ENCODE data around the gene LCN6.
"Not testable (repeated sequence)": the region's sequence is repeated elsewhere in the genome, so short reads cannot be mapped to it uniquely, and the experiment has no call there.

LCN6 gene

DNA sequence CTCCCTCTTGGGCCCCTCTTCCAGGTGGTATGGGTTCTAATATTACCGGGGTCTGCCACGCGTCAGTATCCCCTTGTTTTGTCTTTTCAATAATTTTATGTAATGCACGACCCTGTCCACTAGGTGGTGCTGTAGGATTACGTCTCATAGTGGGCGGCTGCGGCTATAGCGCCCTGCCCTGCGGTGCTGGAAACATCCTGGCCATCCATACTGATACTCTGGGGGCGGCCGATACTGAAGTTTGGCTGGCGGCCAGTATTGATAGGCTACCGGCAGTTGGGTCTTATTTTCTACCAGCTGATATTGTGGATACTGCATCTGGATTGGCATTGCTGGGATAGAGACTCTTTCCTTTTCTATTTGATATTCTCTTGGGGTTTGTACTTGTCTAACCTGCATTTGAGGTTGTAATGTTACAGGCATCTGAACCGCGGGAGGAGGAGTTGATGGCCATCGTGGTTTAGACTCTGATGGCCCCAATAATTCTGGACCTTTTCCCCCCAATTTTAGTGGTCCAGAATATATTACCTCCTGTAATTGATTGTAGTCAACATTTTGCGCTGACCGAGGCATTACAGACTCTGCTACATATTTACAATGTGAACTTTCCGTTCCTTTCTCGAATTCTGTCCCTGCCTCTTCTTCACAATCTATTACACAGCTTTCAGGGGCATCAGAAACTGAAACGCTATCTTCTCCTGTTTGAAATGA lies 39.5 kb upstream of the LCN6 start:
- no peak overlapping the region for H3K4me3 Mint-ChIP-seq
- H3K27ac Mint-ChIP-seq: no peak overlapping the region
- H3K27me3 Mint-ChIP-seq: peaks cover 9% of the 10 kb centered on the region
- no peaks in the 10 kb centered on the region for H3K9me3 Mint-ChIP-seq
- DNase-seq: peak; percentile 79
- H3K4me1 Mint-ChIP-seq: peaks cover 38% of the 10 kb centered on the region
- CTCF ChIA-PET: interaction anchor here (0.9 to 4.1 kb wide), 10 partner anchors 10 to 279 kb away, joined by 3 to 28 read pairs (median 4); partner anchors contain the start of gene LCN15
- H3K36me3 Mint-ChIP-seq: no peaks in the 10 kb centered on the region

DNA sequence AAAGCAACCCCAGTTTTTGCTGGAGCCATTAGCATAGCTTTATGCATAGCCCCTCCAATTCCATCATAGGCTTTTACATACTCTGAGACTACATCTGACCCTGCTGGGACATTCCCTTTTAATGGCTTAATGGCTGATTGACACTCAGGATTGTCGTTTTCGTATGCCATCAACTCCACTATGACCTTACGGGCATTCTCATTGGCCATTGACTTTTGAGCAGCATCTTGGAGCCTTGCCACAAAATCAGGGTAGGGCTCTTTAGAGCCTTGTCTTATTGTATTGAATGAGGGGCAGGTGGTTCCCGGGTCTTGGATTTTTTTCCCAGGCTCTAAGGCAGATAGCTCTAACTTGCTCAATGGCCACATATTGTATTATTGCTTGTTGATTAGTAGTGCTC lies 38.7 kb upstream of the LCN6 start:
- not testable (repeated sequence) for DNase-seq, H3K36me3 Mint-ChIP-seq, H3K27ac Mint-ChIP-seq, H3K27me3 Mint-ChIP-seq, H3K9me3 Mint-ChIP-seq, H3K4me3 Mint-ChIP-seq
- peaks cover 32% of the 10 kb centered on the region for H3K4me1 Mint-ChIP-seq
- CTCF ChIA-PET: interaction anchor here (0.9 to 4.1 kb wide), 8 partner anchors 9 to 280 kb away, joined by 3 to 28 read pairs (median 4); no protein-coding TSS in a partner anchor

GRCh38 chr9:136786451-136786850 lies 38.1 kb upstream of the LCN6 start:
- no peak overlapping the region for H3K27ac Mint-ChIP-seq
- H3K4me1 Mint-ChIP-seq: peaks cover 29% of the 10 kb centered on the region
- no peak overlapping the region for H3K4me3 Mint-ChIP-seq
- no peaks in the 10 kb centered on the region for H3K9me3 Mint-ChIP-seq
- H3K36me3 Mint-ChIP-seq: no peaks in the 10 kb centered on the region
- CTCF ChIA-PET: interaction anchor here (0.9 to 4.1 kb wide), 8 partner anchors 9 to 281 kb away, joined by 3 to 28 read pairs (median 4); no protein-coding TSS in a partner anchor
- DNase-seq: no peak
- H3K27me3 Mint-ChIP-seq: peaks cover 10% of the 10 kb centered on the region

DNA sequence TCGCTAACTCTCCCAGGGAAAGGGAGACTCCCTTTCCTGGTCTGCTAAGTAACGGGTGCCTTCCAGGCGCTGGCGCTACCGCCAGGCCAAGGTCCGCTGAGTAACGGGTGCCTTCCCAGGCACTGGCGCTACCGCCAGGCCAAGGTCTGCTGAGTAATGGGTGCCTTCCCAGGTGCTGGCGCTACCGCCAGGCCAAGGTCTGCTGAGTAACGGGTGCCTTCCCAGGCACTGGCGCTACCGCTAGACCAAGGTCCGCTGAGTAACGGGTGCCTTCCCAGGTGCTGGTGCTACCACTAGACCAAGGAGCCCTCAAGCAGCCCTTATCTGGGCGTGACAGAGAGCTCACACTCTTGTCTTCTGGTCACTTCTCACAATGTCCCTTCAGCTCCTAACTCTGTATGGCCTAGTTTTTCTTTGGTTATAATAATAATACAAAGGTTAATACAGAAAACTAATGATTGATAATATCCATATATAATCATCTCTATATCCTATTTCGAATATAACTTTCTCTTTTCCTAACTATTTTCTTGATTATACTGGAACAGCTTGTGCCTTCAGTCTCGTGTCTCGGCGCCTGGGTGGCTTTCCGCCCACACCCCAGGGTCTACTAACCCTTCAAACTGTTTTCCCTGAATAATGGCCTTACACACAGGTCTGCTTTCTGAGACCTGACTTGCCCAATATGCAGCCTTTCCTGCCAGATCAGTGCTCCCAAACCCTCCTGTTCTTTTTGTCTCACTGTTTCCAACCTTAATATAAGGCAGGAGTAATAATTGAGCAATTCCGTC lies 37.4 kb upstream of the LCN6 start:
- CTCF ChIA-PET: interaction anchor here (1.0 to 4.1 kb wide), 4 partner anchors 8 to 249 kb away, joined by 3 to 28 read pairs (median 14); no protein-coding TSS in a partner anchor

DNA sequence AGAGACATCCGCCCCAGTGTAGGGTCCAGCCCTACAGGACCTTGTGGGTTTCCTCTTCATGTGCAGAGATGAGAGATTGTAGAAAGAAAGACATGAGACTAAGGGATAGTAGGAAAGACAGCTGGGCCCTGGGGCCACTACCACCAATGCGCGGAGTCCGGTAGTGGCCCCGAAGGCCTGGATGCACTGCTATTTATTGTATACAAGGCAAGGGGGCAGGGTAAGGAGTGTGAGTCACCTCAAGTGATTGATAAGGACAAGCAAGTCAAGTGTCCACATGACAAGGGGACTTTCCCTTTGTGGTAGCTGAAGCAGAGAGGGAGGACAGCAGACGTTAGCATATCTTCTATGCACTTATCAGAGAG lies 36.7 kb upstream of the LCN6 start:
- no peak for DNase-seq
- Mint-ChIP-seq H3K4me3 (no peak overlapping the region), H3K4me1 (peaks cover 18% of the 10 kb centered on the region), H3K27ac (no peak overlapping the region), H3K9me3 (no peaks in the 10 kb centered on the region), H3K36me3 (no peaks in the 10 kb centered on the region), H3K27me3 (peaks cover 21% of the 10 kb centered on the region)
- CTCF ChIA-PET: interaction anchor here (1.3 kb wide), 1 partner anchor 35 kb away, joined by 3 read pairs; no protein-coding TSS in a partner anchor

More for the DNA sequence above, 37.4 kb upstream of the LCN6 start:
- not testable (repeated sequence) for H3K36me3 Mint-ChIP-seq, H3K9me3 Mint-ChIP-seq, DNase-seq, H3K4me3 Mint-ChIP-seq, H3K27ac Mint-ChIP-seq
- Mint-ChIP-seq H3K4me1 (peaks cover 25% of the 10 kb centered on the region), H3K27me3 (peaks cover 16% of the 10 kb centered on the region)

DNA sequence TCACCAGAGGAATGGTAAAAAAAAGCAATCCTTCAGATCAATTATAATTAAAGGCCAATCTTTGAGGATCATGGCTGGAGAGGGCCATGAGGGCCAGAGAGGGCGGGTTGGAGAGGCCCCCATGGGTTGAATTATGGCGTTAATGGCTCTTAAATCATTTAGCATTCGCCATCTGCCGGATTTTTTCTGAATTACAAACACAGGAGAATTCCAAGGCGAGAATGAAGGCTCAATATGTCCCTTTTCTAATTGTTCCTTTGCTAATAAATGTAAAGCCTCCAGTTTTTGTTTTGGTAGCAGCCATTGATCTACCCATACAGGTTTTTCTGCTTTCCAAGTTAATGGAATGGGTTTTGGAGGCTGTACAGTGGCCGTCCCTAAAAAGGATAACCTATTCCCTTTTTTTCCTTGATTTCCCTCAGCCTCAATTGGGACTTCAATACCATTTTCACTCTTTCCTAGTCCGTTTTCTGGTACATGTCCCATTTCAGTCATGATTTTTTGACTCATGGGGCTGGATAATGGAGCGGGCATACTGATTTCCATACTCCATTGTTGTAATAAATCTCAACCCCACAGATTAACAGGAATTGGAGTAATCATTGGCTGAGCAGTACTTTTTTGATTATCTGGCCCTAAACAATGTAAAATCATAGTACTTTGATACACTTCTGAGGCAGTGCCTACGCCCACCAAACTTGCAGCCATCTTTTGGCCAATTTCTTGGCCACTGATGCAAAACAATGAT lies 36.1 kb upstream of the LCN6 start:
- no peaks in the 10 kb centered on the region for H3K36me3 Mint-ChIP-seq
- H3K4me1 Mint-ChIP-seq: peaks cover 17% of the 10 kb centered on the region
- CTCF ChIA-PET: interaction anchor here (1.1 kb wide), 1 partner anchor 16 kb away, joined by 3 read pairs; no protein-coding TSS in a partner anchor
- no peak overlapping the region for H3K4me3 Mint-ChIP-seq
- no peak overlapping the region for H3K27ac Mint-ChIP-seq
- H3K27me3 Mint-ChIP-seq: peaks cover 27% of the 10 kb centered on the region
- DNase-seq: no peak
- no peaks in the 10 kb centered on the region for H3K9me3 Mint-ChIP-seq

GRCh38 chr9:136782452-136782851 lies 34.1 kb upstream of the LCN6 start:
- no peaks in the 10 kb centered on the region for H3K36me3 Mint-ChIP-seq
- peaks cover under 1% of the 10 kb centered on the region for H3K4me1 Mint-ChIP-seq
- no peak overlapping the region for H3K4me3 Mint-ChIP-seq
- no peak for DNase-seq
- CTCF ChIA-PET: no interaction called here
- H3K27me3 Mint-ChIP-seq: peaks cover 36% of the 10 kb centered on the region
- H3K27ac Mint-ChIP-seq: no peak overlapping the region
- H3K9me3 Mint-ChIP-seq: no peaks in the 10 kb centered on the region

DNA sequence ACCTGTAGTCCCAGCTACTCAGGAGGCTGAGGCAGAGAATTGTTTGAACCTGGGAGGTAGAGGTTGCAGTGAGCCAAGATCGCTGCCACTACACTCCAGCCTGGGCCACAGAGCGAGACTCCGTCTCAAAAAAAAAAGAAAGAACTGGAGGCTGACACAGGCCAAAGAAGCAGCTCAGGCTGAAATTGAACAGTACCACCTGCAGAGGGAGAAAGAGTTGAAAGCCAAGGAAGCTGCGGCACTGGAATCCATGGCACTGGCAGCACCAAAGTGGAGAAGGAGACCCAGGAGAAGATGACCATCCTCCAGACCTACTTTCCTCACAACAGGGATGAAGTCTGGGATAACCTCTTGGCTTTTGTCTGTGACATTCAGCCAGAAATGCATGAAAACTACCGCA lies 31.5 kb upstream of the LCN6 start:
- no peak overlapping the region for H3K27ac Mint-ChIP-seq
- CTCF ChIA-PET: interaction anchor here (1.0 to 3.4 kb wide), 3 partner anchors 11 to 267 kb away, joined by 4 to 20 read pairs (median 4); no protein-coding TSS in a partner anchor

DNA sequence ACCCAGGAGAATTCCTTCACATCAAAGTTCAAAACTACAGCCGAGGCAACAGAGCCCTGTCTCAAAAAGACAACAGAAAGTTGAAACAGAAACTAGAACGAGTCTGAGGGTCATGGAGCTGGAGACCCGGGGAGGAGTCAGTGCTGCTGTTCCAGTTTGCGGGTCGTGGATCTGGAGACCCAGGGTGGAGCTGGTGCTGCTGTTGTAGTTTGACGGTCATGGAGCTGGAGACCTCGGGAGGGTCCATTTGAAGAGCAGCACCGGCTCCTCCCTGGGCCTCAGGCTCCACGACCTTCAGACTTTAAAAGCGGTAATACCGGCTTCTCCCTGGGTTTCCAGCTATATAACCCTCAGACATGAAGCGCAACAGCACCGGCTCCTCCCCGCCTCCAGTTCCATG lies 29.0 kb upstream of the LCN6 start:
- DNase-seq: no peak
- peaks cover 49% of the 10 kb centered on the region for H3K27me3 Mint-ChIP-seq
- H3K4me1 Mint-ChIP-seq: peaks cover 4% of the 10 kb centered on the region
- H3K9me3 Mint-ChIP-seq: peaks cover 11% of the 10 kb centered on the region
- H3K36me3 Mint-ChIP-seq: no peaks in the 10 kb centered on the region
- H3K4me3 Mint-ChIP-seq: no peak overlapping the region
- CTCF ChIA-PET: interaction anchor here (0.8 to 3.4 kb wide), 9 partner anchors 9 to 328 kb away, joined by 3 to 24 read pairs (median 7); partner anchors contain the start of genes LCN15 and LCN8
- no peak overlapping the region for H3K27ac Mint-ChIP-seq

More for the DNA sequence above, 31.5 kb upstream of the LCN6 start:
- no peak overlapping the region for H3K4me3 Mint-ChIP-seq
- H3K27me3 Mint-ChIP-seq: peaks cover 42% of the 10 kb centered on the region
- no peaks in the 10 kb centered on the region for H3K4me1 Mint-ChIP-seq
- no peaks in the 10 kb centered on the region for H3K9me3 Mint-ChIP-seq
- DNase-seq: no peak
- H3K36me3 Mint-ChIP-seq: no peaks in the 10 kb centered on the region

- Mint-ChIP-seq H3K4me3 (no peak overlapping the region), H3K9me3 (peaks cover 11% of the 10 kb centered on the region), H3K27ac (no peak overlapping the region), H3K27me3 (peaks cover 53% of the 10 kb centered on the region), H3K36me3 (no peaks in the 10 kb centered on the region), H3K4me1 (peaks cover 4% of the 10 kb centered on the region)
- CTCF ChIA-PET: interaction anchor here (0.6 to 3.4 kb wide), 7 partner anchors 8 to 290 kb away, joined by 3 to 24 read pairs (median 8); partner anchors contain the start of genes LCN15 and LCN8
- DNase-seq: no peak
Measured at GRCh38 chr9:136776947-136777346, 28.6 kb upstream of the LCN6 start.

DNA sequence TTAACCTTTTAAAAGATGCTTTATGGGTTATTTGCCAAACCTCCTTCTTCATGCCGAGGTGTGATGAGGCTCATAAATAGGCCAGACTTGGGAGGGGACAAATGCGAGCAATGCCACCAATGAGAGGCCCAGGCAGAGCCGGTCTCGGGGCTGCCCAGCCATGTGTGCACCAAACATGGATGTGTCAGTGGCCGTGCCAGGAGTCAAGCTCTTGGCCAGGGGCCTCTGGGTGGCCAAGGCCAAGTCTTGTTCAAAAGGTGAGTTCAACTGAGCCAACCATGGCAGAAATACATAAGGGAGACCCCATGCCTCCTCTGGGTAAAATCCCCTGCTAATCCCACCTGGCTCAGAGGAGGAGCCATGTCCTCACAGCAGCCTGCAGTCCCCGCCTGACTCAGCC lies 26.9 kb upstream of the LCN6 start:
- CTCF ChIA-PET: interaction anchor here (0.9 to 1.3 kb wide), 3 partner anchors 12 to 15 kb away, joined by 3 read pairs; no protein-coding TSS in a partner anchor
- Mint-ChIP-seq H3K4me1 (peaks cover 4% of the 10 kb centered on the region), H3K27ac (no peak overlapping the region), H3K9me3 (peaks cover 11% of the 10 kb centered on the region), H3K4me3 (no peak overlapping the region), H3K27me3 (peaks cover 58% of the 10 kb centered on the region), H3K36me3 (no peaks in the 10 kb centered on the region)
- DNase-seq: no peak

DNA sequence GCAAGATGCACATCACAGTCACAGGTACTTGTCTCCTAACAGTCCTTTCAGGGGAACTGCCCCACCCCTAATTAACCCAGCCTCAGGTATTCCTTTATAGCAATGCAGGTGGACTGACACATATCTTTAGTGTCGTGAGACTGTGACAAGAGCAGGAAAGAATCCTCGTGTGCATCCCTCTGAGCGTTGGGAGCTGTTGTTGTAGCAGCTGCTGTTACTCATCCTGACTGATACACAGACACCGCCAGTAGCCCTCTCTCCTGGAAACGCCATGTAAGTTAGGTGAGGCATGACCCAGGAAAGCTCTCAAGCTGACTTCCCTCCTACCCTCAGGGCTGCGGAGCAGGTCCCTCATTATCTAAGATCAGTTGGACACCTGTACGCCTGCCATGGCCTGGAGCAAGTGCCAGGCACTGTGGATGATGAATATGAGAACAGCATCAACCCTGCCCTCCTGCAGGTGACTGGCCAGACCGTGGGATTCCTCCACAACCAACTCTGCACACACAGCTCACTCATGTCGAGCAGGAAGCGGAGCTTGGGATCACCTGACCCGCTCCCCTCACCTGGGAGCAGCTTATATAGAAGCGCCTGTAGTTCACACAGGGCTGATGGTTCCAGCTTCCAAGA lies 26.2 kb upstream of the LCN6 start:
- Mint-ChIP-seq H3K4me1 (peaks cover 4% of the 10 kb centered on the region), H3K36me3 (no peaks in the 10 kb centered on the region), H3K27me3 (peaks cover 56% of the 10 kb centered on the region), H3K27ac (no peak overlapping the region), H3K4me3 (no peak overlapping the region), H3K9me3 (peaks cover 11% of the 10 kb centered on the region)
- CTCF ChIA-PET: interaction anchor here (1.1 to 1.3 kb wide), 2 partner anchors 13 to 14 kb away, joined by 3 read pairs; no protein-coding TSS in a partner anchor
- DNase-seq: no peak

DNA sequence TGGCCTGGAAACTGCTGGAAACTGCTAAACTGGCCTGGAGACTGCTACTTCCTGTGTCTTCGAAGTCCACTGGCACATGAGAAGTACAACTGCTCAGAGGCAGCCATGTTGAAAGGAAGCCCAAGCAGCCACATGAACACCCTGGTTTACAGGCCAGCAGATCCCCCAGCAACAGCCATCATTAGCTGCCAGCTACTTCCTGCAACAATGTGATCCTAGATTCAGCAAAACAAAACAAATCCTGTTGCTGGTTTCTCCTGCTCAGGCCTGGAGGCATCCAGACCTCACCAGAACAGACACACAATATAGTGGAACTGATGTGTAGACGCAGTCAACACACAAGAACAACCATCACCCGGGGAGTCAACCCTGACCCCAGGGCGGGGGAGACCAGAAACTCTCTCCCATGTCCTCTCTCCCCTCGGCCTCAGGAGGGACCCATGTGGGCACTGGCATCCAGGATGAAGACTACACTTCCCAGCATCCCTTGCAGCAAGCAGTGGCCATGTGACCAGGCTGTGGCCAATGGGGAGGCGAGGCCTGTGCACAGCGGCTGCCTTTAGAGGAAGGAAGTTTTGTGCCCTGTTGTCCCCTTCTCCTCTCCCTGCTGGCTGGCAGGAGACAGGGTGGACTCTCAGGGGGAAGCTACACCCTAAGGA lies 25.2 kb upstream of the LCN6 start:
- peak; percentile 42 for DNase-seq
- CTCF ChIA-PET: no interaction called here
- Mint-ChIP-seq H3K27me3 (peaks cover 50% of the 10 kb centered on the region), H3K4me3 (no peak overlapping the region), H3K4me1 (peaks cover 4% of the 10 kb centered on the region), H3K36me3 (no peaks in the 10 kb centered on the region), H3K27ac (no peak overlapping the region), H3K9me3 (peaks cover 11% of the 10 kb centered on the region)

All from activated naive CD4-positive, alpha-beta T cell treated with anti-CD3 and anti-CD28 coated beads, Interleukin-2, amount 10 ng/mL, durations not matched to agents 7 days and 5 days (primary cell).